Activated T-helper 1 cell treated with anti-CD3 and anti-CD28 coated beads, Interleukin-12 subunit alpha, Interleukin-12 subunit beta, Interleukin-2, Interleukin-4 antibody, amounts not matched to agents 30 ng/mL and 10 ng/mL and 1 ng/mL, durations not matched to agents 14 hours and 24 hours and 36 hours (primary cell): Measurements from ENCODE around the gene BZW1. TPM values are rescaled to one million over a fixed set of nuclear protein-coding genes. Genes with fewer than 3 reads are reported as not detected.

Experiments
- DNase-seq: peaks from one replicate; pipeline ENCODE4 v3.0.0; 2021; ENCODE audit warnings: low spot score
- H3K27ac Mint-ChIP-seq: one replicate; pipeline ENCODE4 v1.8.0; 2021; ENCODE audit warnings: mild to moderate bottlenecking, mixed read lengths
- H3K27me3 Mint-ChIP-seq: one replicate; pipeline ENCODE4 v1.8.0; 2022; ENCODE audit warnings: mild to moderate bottlenecking, moderate library complexity, mixed read lengths; ENCODE audit not compliant: insufficient read depth
- H3K36me3 Mint-ChIP-seq: one replicate; pipeline ENCODE4 v1.8.0; 2021; ENCODE audit warnings: low read depth, mixed read lengths
- H3K4me1 Mint-ChIP-seq: one replicate; pipeline ENCODE4 v1.8.0; 2021; ENCODE audit warnings: low read depth, mixed read lengths
- H3K4me3 Mint-ChIP-seq: one replicate; pipeline ENCODE4 v1.8.0; 2021; ENCODE audit warnings: mild to moderate bottlenecking, moderate library complexity, mixed read lengths
- H3K9me3 Mint-ChIP-seq: one replicate; pipeline ENCODE4 v1.8.0; 2021; ENCODE audit warnings: mixed read lengths
- intact Hi-C: fragments of 100-400 bp; cut with micrococcal nuclease; formaldehyde crosslinking; loops from one replicate; pipeline ENCODE4 v1.15.1; 2024
- total RNA-seq: library from RNA; stranded (reverse); gene quantifications from 2 replicates; pipeline ENCODE4 v1.2.3, GENCODE V29; 2022

The BZW1 gene
- total RNA-seq, 1 donor from 2014 or later = 447 TPM

- Mint-ChIP-seq H3K27ac (no peak overlapping the region), H3K27me3 (no peaks in the 10 kb centered on the region), H3K36me3 (peaks cover 36% of the 10 kb centered on the region), H3K4me1 (no peaks in the 10 kb centered on the region), H3K9me3 (no peaks in the 10 kb centered on the region), H3K4me3 (no peak overlapping the region)
- DNase-seq = no peak
- intact Hi-C loops = no loop called here
Observed at GRCh38 chr2:200850512-200851256, 39.0 kb downstream of the BZW1 start.

- no peak for DNase-seq
- Mint-ChIP-seq H3K27ac (no peak overlapping the region), H3K4me3 (no peak overlapping the region), H3K27me3 (no peaks in the 10 kb centered on the region), H3K9me3 (no peaks in the 10 kb centered on the region), H3K36me3 (peaks cover 41% of the 10 kb centered on the region), H3K4me1 (peaks cover 4% of the 10 kb centered on the region)
- intact Hi-C loops = no loop called here
Observed at GRCh38 chr2:200851398-200852248, 39.9 kb downstream of the BZW1 start.

- no peak for DNase-seq
- Mint-ChIP-seq H3K27ac (no peak overlapping the region), H3K27me3 (no peaks in the 10 kb centered on the region), H3K4me3 (no peak overlapping the region), H3K36me3 (peaks cover 50% of the 10 kb centered on the region), H3K4me1 (peaks cover 10% of the 10 kb centered on the region), H3K9me3 (no peaks in the 10 kb centered on the region)
- intact Hi-C loops = no loop called here
Observed at GRCh38 chr2:200852605-200853004, 40.9 kb downstream of the BZW1 start.

GRCh38 chr2:200856806-200857205 is 45.1 kb downstream of the BZW1 start:
- peaks cover 69% of the 10 kb centered on the region for H3K36me3 Mint-ChIP-seq
- no peak for DNase-seq
- peaks cover 51% of the 10 kb centered on the region for H3K4me1 Mint-ChIP-seq
- H3K27me3 Mint-ChIP-seq = no peaks in the 10 kb centered on the region
- no peaks in the 10 kb centered on the region for H3K9me3 Mint-ChIP-seq
- intact Hi-C loops = no loop called here
- no peak overlapping the region for H3K4me3 Mint-ChIP-seq
- no peak overlapping the region for H3K27ac Mint-ChIP-seq

GRCh38 chr2:200860092-200860795 is 48.5 kb downstream of the BZW1 start:
- Mint-ChIP-seq H3K9me3 (no peaks in the 10 kb centered on the region), H3K27me3 (no peaks in the 10 kb centered on the region), H3K4me3 (peak overlapping the region; percentile 75), H3K36me3 (peaks cover 67% of the 10 kb centered on the region), H3K4me1 (peaks cover 67% of the 10 kb centered on the region), H3K27ac (peak overlapping the region; percentile 84)
- no peak for DNase-seq
- intact Hi-C loops = loop anchor here (2.0 to 10.0 kb wide), 5 partner anchors 103 to 1407 kb away; partner anchors contain the start of genes MAIP1, NOP58, ORC2 and TYW5

GRCh38 chr2:200861617-200862155 is 50.0 kb downstream of the BZW1 start:
- Mint-ChIP-seq H3K27ac (peak overlapping the region; percentile 97), H3K36me3 (peaks cover 62% of the 10 kb centered on the region), H3K27me3 (no peaks in the 10 kb centered on the region), H3K4me1 (peaks cover 64% of the 10 kb centered on the region), H3K9me3 (no peaks in the 10 kb centered on the region), H3K4me3 (peak overlapping the region; percentile 93)
- no peak for DNase-seq
- intact Hi-C loops = loop anchor here (1.0 to 10.0 kb wide), 9 partner anchors 47 to 1406 kb away; partner anchors contain the start of genes CFLAR, MAIP1, NOP58 and ORC2

GRCh38 chr2:200862532-200863000 is 50.9 kb downstream of the BZW1 start:
- Mint-ChIP-seq H3K4me3 (peak overlapping the region; percentile 93), H3K9me3 (no peaks in the 10 kb centered on the region), H3K27me3 (no peaks in the 10 kb centered on the region), H3K27ac (peak overlapping the region; percentile 97), H3K36me3 (peaks cover 54% of the 10 kb centered on the region), H3K4me1 (peaks cover 58% of the 10 kb centered on the region)
- peak; percentile 56 for DNase-seq
- intact Hi-C loops = loop anchor here (1.0 to 10.0 kb wide), 8 partner anchors 48 to 1405 kb away; partner anchors contain the start of genes CFLAR, MAIP1, NOP58 and TYW5

GRCh38 chr2:200863782-200864175 is 52.1 kb downstream of the BZW1 start:
- peaks cover 50% of the 10 kb centered on the region for H3K4me1 Mint-ChIP-seq
- DNase-seq = peak; percentile 24
- H3K27me3 Mint-ChIP-seq = no peaks in the 10 kb centered on the region
- peak overlapping the region; percentile 97 for H3K27ac Mint-ChIP-seq
- H3K4me3 Mint-ChIP-seq = peak overlapping the region; percentile 93
- intact Hi-C loops = loop anchor here (1.0 to 10.0 kb wide), 13 partner anchors 26 to 1404 kb away; partner anchors contain the start of genes BZW1, HYCC2, MAIP1 and NIF3L1
- H3K9me3 Mint-ChIP-seq = no peaks in the 10 kb centered on the region
- H3K36me3 Mint-ChIP-seq = peaks cover 42% of the 10 kb centered on the region

- H3K27me3 Mint-ChIP-seq = no peaks in the 10 kb centered on the region
- intact Hi-C loops = loop anchor here (1.0 to 10.0 kb wide), 11 partner anchors 25 to 1403 kb away; partner anchors contain the start of genes HYCC2, MAIP1, NIF3L1 and NOP58
- peak within 1 kb of the TSS; percentile 93 for H3K4me3 Mint-ChIP-seq
- peak; percentile 92 for DNase-seq
- peak within 1 kb of the TSS; percentile 97 for H3K27ac Mint-ChIP-seq
- H3K9me3 Mint-ChIP-seq = no peaks in the 10 kb centered on the region
- H3K36me3 Mint-ChIP-seq = peaks cover 43% of the 10 kb centered on the region
- peaks cover 50% of the 10 kb centered on the region for H3K4me1 Mint-ChIP-seq
Observed at GRCh38 chr2:200864176-200865034, 52.7 kb downstream of the BZW1 start, which contains the start of gene CLK1. Gene CLK1, minus strand, starts transcription at chr2:200864658. Its CDS starts 2,796 bp downstream, at chr2:200861862.

- intact Hi-C loops = loop anchor here (10.0 kb wide), 1 partner anchor 494 kb away; no protein-coding TSS in a partner anchor
- Mint-ChIP-seq H3K36me3 (peaks cover 23% of the 10 kb centered on the region), H3K4me1 (peaks cover 20% of the 10 kb centered on the region), H3K27me3 (no peaks in the 10 kb centered on the region), H3K4me3 (peak overlapping the region; percentile 21), H3K27ac (peak overlapping the region; percentile 34), H3K9me3 (no peaks in the 10 kb centered on the region)
- DNase-seq = no peak
Observed at GRCh38 chr2:200869014-200869413, 57.3 kb downstream of the BZW1 start.

- Mint-ChIP-seq H3K4me1 (peaks cover 10% of the 10 kb centered on the region), H3K36me3 (peaks cover 27% of the 10 kb centered on the region)
- DNase-seq = no peak
Observed at GRCh38 chr2:200871151-200871550, 59.4 kb downstream of the BZW1 start.

More at GRCh38 chr2:200871151-200871550, 59.4 kb downstream of the BZW1 start:
- Mint-ChIP-seq H3K9me3 (no peaks in the 10 kb centered on the region), H3K27ac (peak overlapping the region; percentile 2), H3K4me3 (no peak overlapping the region), H3K27me3 (no peaks in the 10 kb centered on the region)
- intact Hi-C loops = no loop called here
